ENCODE results near the gene RAD50.
"Not testable (repeated sequence)": the region's sequence is repeated elsewhere in the genome, so short reads cannot be mapped to it uniquely, and the experiment has no call there.

RAD50 gene

GRCh38 chr5:132557478-132558172, 848 bp downstream of the RAD50 start:
- DNase-seq, result peak in 2 of 5 experiments; percentile 7 to 57

GRCh38 chr5:132559383-132560060, 2.7 kb downstream of the RAD50 start:
- no peak for DNase-seq

GRCh38 chr5:132561601-132562000, 4.8 kb downstream of the RAD50 start:
- peak in 1 of 5 experiments; percentile 72 for DNase-seq

GRCh38 chr5:132564555-132564954, 7.8 kb downstream of the RAD50 start:
- not testable (repeated sequence) for DNase-seq

GRCh38 chr5:132566657-132567056, 9.9 kb downstream of the RAD50 start:
- no peak for DNase-seq

- no peak for DNase-seq
These were observed 19.3 kb downstream of the RAD50 start for GRCh38 chr5:132576123-132576522.

GRCh38 chr5:132584560-132584959, 27.8 kb downstream of the RAD50 start:
- DNase-seq, result not testable (repeated sequence)

- peak in 1 of 5 experiments; percentile 75 for DNase-seq
These were observed 29.3 kb downstream of the RAD50 start for GRCh38 chr5:132586063-132586462.

GRCh38 chr5:132589467-132589866, 32.7 kb downstream of the RAD50 start:
- DNase-seq, result no peak

- DNase-seq, result peak in 1 of 5 experiments; percentile 42
These were observed 34.4 kb downstream of the RAD50 start for GRCh38 chr5:132591145-132591544.

- no peak for DNase-seq
These were observed 35.7 kb downstream of the RAD50 start for GRCh38 chr5:132592521-132592920.

- no peak for DNase-seq
These were observed 37.4 kb downstream of the RAD50 start for GRCh38 chr5:132594170-132594569.

- DNase-seq, result no peak
These were observed 38.8 kb downstream of the RAD50 start for GRCh38 chr5:132595624-132596023.

- no peak for DNase-seq
These were observed 44.4 kb downstream of the RAD50 start for GRCh38 chr5:132601071-132601728.

GRCh38 chr5:132607095-132607494, 50.3 kb downstream of the RAD50 start:
- DNase-seq, result peak in 1 of 5 experiments; percentile 93

- DNase-seq, result no peak
These were observed 51.3 kb downstream of the RAD50 start for GRCh38 chr5:132608107-132608506.

GRCh38 chr5:132611965-132612364, 55.2 kb downstream of the RAD50 start:
- no peak for DNase-seq

- no peak for DNase-seq
These were observed 56.1 kb downstream of the RAD50 start for GRCh38 chr5:132612846-132613245.

GRCh38 chr5:132621699-132622098, 64.9 kb downstream of the RAD50 start:
- no peak for DNase-seq

GRCh38 chr5:132622608-132623007, 65.8 kb downstream of the RAD50 start:
- DNase-seq, result no peak

GRCh38 chr5:132627470-132627869, 70.7 kb downstream of the RAD50 start:
- no peak for DNase-seq

- no peak for DNase-seq
These were observed 72.0 kb downstream of the RAD50 start for GRCh38 chr5:132628814-132629213.

- peak in 1 of 5 experiments; percentile 71 for DNase-seq
These were observed 72.6 kb downstream of the RAD50 start for GRCh38 chr5:132629230-132629944.

Data from T-helper 2 cell (primary cell).